GM19351 (cell line): ENCODE results near the gene SMIM33.
"Not testable (repeated sequence)": the region's sequence is repeated elsewhere in the genome, so short reads cannot be mapped to it uniquely, and the experiment has no call there.

Source experiments
- ATAC-seq: cut with Tn5 transposase; IDR thresholded peaks from one replicate; pipeline ENCODE4 v1.9.1; 2021; ENCODE audit warnings: mild to moderate bottlenecking, moderate library complexity; ENCODE audit not compliant: unreplicated experiment

The SMIM33 gene

GRCh38 chr5:139470821-139471300 is at the start of gene SMIM33:
SMIM33 (plus strand) TSS chr5:139471004; CDS start chr5:139471122, 118 bp downstream.
- no peak for ATAC-seq

- ATAC-seq: no peak
These were observed 48.4 kb upstream of the SMIM33 start for GRCh38 chr5:139422307-139422893.

- ATAC-seq: no peak
These were observed 45.3 kb upstream of the SMIM33 start for GRCh38 chr5:139425497-139425896.

- ATAC-seq: no peak
These were observed 44.5 kb upstream of the SMIM33 start for GRCh38 chr5:139426203-139426885.

- ATAC-seq: no peak
These were observed 40.8 kb upstream of the SMIM33 start for GRCh38 chr5:139430015-139430414.

- ATAC-seq: no peak
These were observed 39.1 kb upstream of the SMIM33 start for GRCh38 chr5:139431706-139432105.

GRCh38 chr5:139435676-139436075 is 35.1 kb upstream of the SMIM33 start:
- no peak for ATAC-seq

GRCh38 chr5:139438707-139439012 is 32.1 kb upstream of the SMIM33 start:
- ATAC-seq: no peak

GRCh38 chr5:139439013-139439903 is 31.5 kb upstream of the SMIM33 start, which contains the start of gene DNAJC18:
DNAJC18 (minus strand) TSS chr5:139439525; CDS start chr5:139439445, 80 bp downstream.
- peak; percentile 91 for ATAC-seq

- not testable (repeated sequence) for ATAC-seq
These were observed 30.4 kb upstream of the SMIM33 start for GRCh38 chr5:139440416-139440815.

GRCh38 chr5:139443831-139444453 is 26.9 kb upstream of the SMIM33 start:
- ATAC-seq: no peak

- ATAC-seq: no peak
These were observed 25.3 kb upstream of the SMIM33 start for GRCh38 chr5:139445325-139446170.

- peak; percentile 56 for ATAC-seq
These were observed 23.6 kb upstream of the SMIM33 start for GRCh38 chr5:139446956-139447779.

- no peak for ATAC-seq
These were observed 19.6 kb upstream of the SMIM33 start for GRCh38 chr5:139451176-139451575.

- no peak for ATAC-seq
These were observed 18.7 kb upstream of the SMIM33 start for GRCh38 chr5:139451878-139452660.

GRCh38 chr5:139453683-139454567 is 16.9 kb upstream of the SMIM33 start:
- ATAC-seq: no peak

- ATAC-seq: no peak
These were observed 16.1 kb upstream of the SMIM33 start for GRCh38 chr5:139454568-139455290.
